ENCODE measurements around the gene TCOF1.

DNA sequence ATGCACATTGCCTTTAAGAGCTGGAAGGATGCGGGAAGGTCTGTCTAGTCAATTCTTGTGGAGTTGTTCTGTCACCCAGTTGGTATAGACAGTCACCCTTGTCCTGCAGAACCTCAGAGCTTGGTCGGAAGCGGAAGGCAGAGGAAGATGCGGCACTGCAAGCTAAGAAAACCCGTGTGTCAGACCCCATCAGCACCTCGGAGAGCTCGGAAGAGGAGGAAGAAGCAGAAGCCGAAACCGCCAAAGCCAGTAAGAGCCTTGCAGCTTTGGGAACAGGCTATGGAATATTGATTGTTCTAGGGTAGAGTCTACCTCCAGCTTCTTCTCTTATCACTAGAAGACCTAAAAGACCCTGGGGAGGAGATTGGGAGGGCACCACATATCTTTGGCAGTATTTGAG lies 6.5 kb downstream of the TCOF1 start:
- TF ChIP-seq ISL1 (CRISPR knock-in tag; IDR thresholded peaks at IDR 0.05) (no peak), PATZ1 (CRISPR knock-in tag; IDR thresholded peaks at IDR 0.05; ENCODE audit: borderline replicate concordance) (no peak), PPARA (CRISPR knock-in tag; IDR thresholded peaks at IDR 0.05; ENCODE audit: borderline replicate concordance) (no peak), ZFP3 (CRISPR knock-in tag; IDR thresholded peaks at IDR 0.05) (no peak), SNAI2 (CRISPR knock-in tag; IDR thresholded peaks at IDR 0.05) (no peak)
- TF ChIP-seq, protein P1, sequence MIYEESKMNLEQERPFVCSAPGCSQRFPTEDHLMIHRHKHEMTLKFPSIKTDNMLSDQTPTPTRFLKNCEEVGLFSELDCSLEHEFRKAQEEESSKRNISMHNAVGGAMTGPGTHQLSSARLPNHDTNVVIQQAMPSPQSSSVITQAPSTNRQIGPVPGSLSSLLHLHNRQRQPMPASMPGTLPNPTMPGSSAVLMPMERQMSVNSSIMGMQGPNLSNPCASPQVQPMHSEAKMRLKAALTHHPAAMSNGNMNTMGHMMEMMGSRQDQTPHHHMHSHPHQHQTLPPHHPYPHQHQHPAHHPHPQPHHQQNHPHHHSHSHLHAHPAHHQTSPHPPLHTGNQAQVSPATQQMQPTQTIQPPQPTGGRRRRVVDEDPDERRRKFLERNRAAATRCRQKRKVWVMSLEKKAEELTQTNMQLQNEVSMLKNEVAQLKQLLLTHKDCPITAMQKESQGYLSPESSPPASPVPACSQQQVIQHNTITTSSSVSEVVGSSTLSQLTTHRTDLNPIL (CRISPR knock-in tag; IDR thresholded peaks at IDR 0.05; ENCODE audit: low read depth) = no peak
